ENCODE measurements around the gene OR8A1. TPM values are rescaled to one million over a fixed set of nuclear protein-coding genes. Genes with fewer than 3 reads are reported as not detected.

Gene OR8A1
- total RNA-seq, 2 experiments from 2014 or later, result not detected

DNA sequence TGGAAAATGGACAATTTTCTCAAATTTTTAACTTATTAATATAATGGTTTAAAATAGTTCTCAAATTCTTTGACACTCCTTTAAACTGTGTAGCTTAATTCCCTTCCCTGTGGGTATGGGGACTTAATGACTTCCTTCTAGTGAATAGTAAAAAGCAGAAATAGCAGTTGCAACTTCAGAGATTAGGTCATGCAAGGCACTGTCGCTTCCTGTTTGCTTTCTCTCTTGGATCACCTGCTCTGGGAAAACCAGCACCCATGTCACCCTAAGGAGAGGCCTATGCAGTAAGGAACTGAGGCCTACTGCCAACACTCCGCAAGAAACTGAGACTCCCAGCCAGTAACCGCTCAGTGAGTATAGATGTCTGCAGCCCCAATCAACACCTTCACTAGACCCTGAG is 35.9 kb downstream of the OR8A1 start:
- H2AFZ ChIP-seq (ENCODE audit: low read length), result no peak overlapping the region
- no peak overlapping the region for H3K4me2 ChIP-seq (ENCODE audit: low read length)
- POLR2A ChIA-PET, result interaction anchor here (0.5 kb wide), 1 partner anchor 193 kb away, joined by 3 read pairs; no protein-coding TSS in a partner anchor
- H3K79me2 ChIP-seq (ENCODE audit: insufficient read depth, low read depth, low read length), result no peaks in the 10 kb centered on the region
- H3K9me3 ChIP-seq (ENCODE audit: low read length), result no peaks in the 10 kb centered on the region
- intact Hi-C loops (cut with micrococcal nuclease; ENCODE audit: unreplicated experiment), result no loop called here
- TF ChIP-seq, protein P1, sequence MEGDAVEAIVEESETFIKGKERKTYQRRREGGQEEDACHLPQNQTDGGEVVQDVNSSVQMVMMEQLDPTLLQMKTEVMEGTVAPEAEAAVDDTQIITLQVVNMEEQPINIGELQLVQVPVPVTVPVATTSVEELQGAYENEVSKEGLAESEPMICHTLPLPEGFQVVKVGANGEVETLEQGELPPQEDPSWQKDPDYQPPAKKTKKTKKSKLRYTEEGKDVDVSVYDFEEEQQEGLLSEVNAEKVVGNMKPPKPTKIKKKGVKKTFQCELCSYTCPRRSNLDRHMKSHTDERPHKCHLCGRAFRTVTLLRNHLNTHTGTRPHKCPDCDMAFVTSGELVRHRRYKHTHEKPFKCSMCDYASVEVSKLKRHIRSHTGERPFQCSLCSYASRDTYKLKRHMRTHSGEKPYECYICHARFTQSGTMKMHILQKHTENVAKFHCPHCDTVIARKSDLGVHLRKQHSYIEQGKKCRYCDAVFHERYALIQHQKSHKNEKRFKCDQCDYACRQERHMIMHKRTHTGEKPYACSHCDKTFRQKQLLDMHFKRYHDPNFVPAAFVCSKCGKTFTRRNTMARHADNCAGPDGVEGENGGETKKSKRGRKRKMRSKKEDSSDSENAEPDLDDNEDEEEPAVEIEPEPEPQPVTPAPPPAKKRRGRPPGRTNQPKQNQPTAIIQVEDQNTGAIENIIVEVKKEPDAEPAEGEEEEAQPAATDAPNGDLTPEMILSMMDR (conservative IDR thresholded peaks at IDR 0.05; ENCODE audit: low read length), result no peak
- TF ChIP-seq EZH2phosphoT487 (IDR thresholded peaks at IDR 0.05; ENCODE audit: borderline replicate concordance, low read depth, low read length), result no peak
- no TSS peak for BruUV-seq (replicated peaks)
- DNase-seq (ENCODE audit: low spot score), result no peak
- no peak overlapping the region for H3K27ac ChIP-seq (ENCODE audit: low read depth, low read length, poor library complexity, severe bottlenecking)
- H3K36me3 ChIP-seq (ENCODE audit: insufficient read depth, low read length), result no peaks in the 10 kb centered on the region
- H3K9me2 ChIP-seq (ENCODE audit: insufficient read depth, low read length), result no peaks in the 10 kb centered on the region
- no peaks in the 10 kb centered on the region for H3K4me1 ChIP-seq (ENCODE audit: insufficient read depth, low read length, poor library complexity, severe bottlenecking)
- CTCF ChIA-PET (ENCODE audit: unreplicated experiment), result no interaction called here
- no peaks in the 10 kb centered on the region for H4K20me1 ChIP-seq (ENCODE audit: insufficient read depth, low read length)
- H3K4me3 ChIP-seq (ENCODE audit: low read depth, low read length, poor library complexity, severe bottlenecking), result no peak overlapping the region

- Histone ChIP-seq H4K20me1 (ENCODE audit: insufficient read depth, low read length) (no peaks in the 10 kb centered on the region), H3K36me3 (ENCODE audit: insufficient read depth, low read length) (no peaks in the 10 kb centered on the region), H2AFZ (ENCODE audit: low read length) (no peak overlapping the region), H3K4me2 (ENCODE audit: low read length) (no peak overlapping the region), H3K4me1 (ENCODE audit: insufficient read depth, low read length, poor library complexity, severe bottlenecking) (no peaks in the 10 kb centered on the region), H3K9me2 (ENCODE audit: insufficient read depth, low read length) (no peaks in the 10 kb centered on the region), H3K27ac (ENCODE audit: low read depth, low read length, poor library complexity, severe bottlenecking) (no peak overlapping the region), H3K9me3 (ENCODE audit: low read length) (no peaks in the 10 kb centered on the region), H3K79me2 (ENCODE audit: insufficient read depth, low read depth, low read length) (no peaks in the 10 kb centered on the region), H3K4me3 (ENCODE audit: low read depth, low read length, poor library complexity, severe bottlenecking) (no peak overlapping the region)
- TF ChIP-seq, protein P1 (conservative IDR thresholded peaks at IDR 0.05; ENCODE audit: low read length), result no peak
- no peak for TF ChIP-seq EZH2phosphoT487 (IDR thresholded peaks at IDR 0.05; ENCODE audit: borderline replicate concordance, low read depth, low read length)
- no TSS peak for BruUV-seq (replicated peaks)
- no peak for DNase-seq (ENCODE audit: low spot score)
- intact Hi-C loops (cut with micrococcal nuclease; ENCODE audit: unreplicated experiment), result no loop called here
- CTCF ChIA-PET (ENCODE audit: unreplicated experiment), result no interaction called here
- POLR2A ChIA-PET, result interaction anchor here (0.6 to 1.9 kb wide), 6 partner anchors 8 to 903 kb away, joined by 3 to 7 read pairs (median 4); partner anchors contain the start of gene TBRG1
These were observed 38.4 kb downstream of the OR8A1 start for GRCh38 chr11:124608147-124608546.

GRCh38 chr11:124610295-124610694 is 40.5 kb downstream of the OR8A1 start:
- ChIA-PET CTCF (ENCODE audit: unreplicated experiment) (interaction anchor here (0.6 kb wide), 1 partner anchor 542 kb away, joined by 5 read pairs; no protein-coding TSS in a partner anchor), POLR2A (interaction anchor here (0.6 kb wide), 1 partner anchor 38 kb away, joined by 4 read pairs; no protein-coding TSS in a partner anchor)
- no peaks in the 10 kb centered on the region for H3K4me1 ChIP-seq (ENCODE audit: insufficient read depth, low read length, poor library complexity, severe bottlenecking)
- no peak overlapping the region for H3K27ac ChIP-seq (ENCODE audit: low read depth, low read length, poor library complexity, severe bottlenecking)
- no peaks in the 10 kb centered on the region for H3K9me2 ChIP-seq (ENCODE audit: insufficient read depth, low read length)
- DNase-seq (ENCODE audit: low spot score), result no peak
- no peak overlapping the region for H3K4me2 ChIP-seq (ENCODE audit: low read length)
- no peaks in the 10 kb centered on the region for H4K20me1 ChIP-seq (ENCODE audit: insufficient read depth, low read length)
- TF ChIP-seq EZH2phosphoT487 (IDR thresholded peaks at IDR 0.05; ENCODE audit: borderline replicate concordance, low read depth, low read length), result no peak
- TF ChIP-seq, protein P1 (conservative IDR thresholded peaks at IDR 0.05; ENCODE audit: low read length), result no peak
- H3K79me2 ChIP-seq (ENCODE audit: insufficient read depth, low read depth, low read length), result no peaks in the 10 kb centered on the region
- no peak overlapping the region for H3K4me3 ChIP-seq (ENCODE audit: low read depth, low read length, poor library complexity, severe bottlenecking)
- no TSS peak for BruUV-seq (replicated peaks)
- H3K36me3 ChIP-seq (ENCODE audit: insufficient read depth, low read length), result no peaks in the 10 kb centered on the region
- no peaks in the 10 kb centered on the region for H3K9me3 ChIP-seq (ENCODE audit: low read length)
- H2AFZ ChIP-seq (ENCODE audit: low read length), result no peak overlapping the region
- intact Hi-C loops (cut with micrococcal nuclease; ENCODE audit: unreplicated experiment), result no loop called here
